HepG2 (cell line): ENCODE measurements around the gene ESYT2. TPM values are rescaled to one million over a fixed set of nuclear protein-coding genes. Genes with fewer than 3 reads are reported as not detected.

Experiments
- ATF1 ChIP-seq: IDR thresholded peaks from 2 replicates; pipeline ENCODE4 v1.6.1; 2016; ENCODE audit warnings: mild to moderate bottlenecking, control low read depth
- CREBL2 ChIP-seq: sonication (generic); formaldehyde crosslinking; IDR thresholded peaks from 2 replicates; pipeline ENCODE4 v1.8.1; 2023; ENCODE audit warnings: missing genetic modification reagents, mild to moderate bottlenecking, borderline replicate concordance
- E2F5 ChIP-seq: sonication (generic); formaldehyde crosslinking; conservative IDR thresholded peaks from 2 replicates; pipeline ENCODE4 v1.4.0; 2020; ENCODE audit warnings: missing genetic modification reagents
- GLMP ChIP-seq: sonication (generic); formaldehyde crosslinking; IDR thresholded peaks from 2 replicates; pipeline ENCODE4 v1.9.0; 2021; ENCODE audit warnings: missing genetic modification reagents, mild to moderate bottlenecking, borderline replicate concordance
- IKZF5 ChIP-seq: IDR thresholded peaks from 2 replicates; pipeline ENCODE4 v1.6.1; 2018; ENCODE audit warnings: missing genetic modification reagents, mild to moderate bottlenecking, missing compliant biosample characterization
- JARID2 ChIP-seq: sonication (generic); formaldehyde crosslinking; IDR thresholded peaks from 2 replicates; pipeline ENCODE4 v1.8.1; 2023; ENCODE audit warnings: missing genetic modification reagents, inconsistent platforms; ENCODE audit not compliant: insufficient replicate concordance
- JUN ChIP-seq: sonication (generic); formaldehyde crosslinking; IDR thresholded peaks from 2 replicates; pipeline ENCODE4 v1.4.0; 2020; ENCODE audit warnings: mild to moderate bottlenecking, missing genetic modification reagents
- KAT8 ChIP-seq: IDR thresholded peaks from 2 replicates; pipeline ENCODE4 v1.6.1; 2016; ENCODE audit warnings: missing genetic modification reagents, missing compliant biosample characterization
- MATR3 ChIP-seq: sonication (generic); formaldehyde crosslinking; IDR thresholded peaks from 2 replicates; pipeline ENCODE4 v1.4.0; 2020; ENCODE audit warnings: missing genetic modification reagents
- TCF7 ChIP-seq: sonication (generic); IDR thresholded peaks from 2 replicates; pipeline ENCODE4 v1.6.1; 2016; ENCODE audit warnings: antibody characterized with exemption, low read depth
- ZBTB4 ChIP-seq: sonication (generic); formaldehyde crosslinking; IDR thresholded peaks from 2 replicates; pipeline ENCODE4 v1.4.0; 2020; ENCODE audit warnings: missing genetic modification reagents, mild to moderate bottlenecking, borderline replicate concordance
- ZMYM2 ChIP-seq: sonication (generic); formaldehyde crosslinking; IDR thresholded peaks from 2 replicates; pipeline ENCODE4 v1.8.0; 2022; ENCODE audit warnings: mild to moderate bottlenecking, missing genetic modification reagents
- ZNF234 ChIP-seq: sonication (generic); formaldehyde crosslinking; conservative IDR thresholded peaks from 2 replicates; pipeline ENCODE4 v1.5.1; 2020; ENCODE audit warnings: mild to moderate bottlenecking, missing genetic modification reagents
- ZNF260 ChIP-seq: sonication (generic); formaldehyde crosslinking; IDR thresholded peaks from 2 replicates; pipeline ENCODE4 v1.4.0; 2020; ENCODE audit warnings: missing genetic modification reagents, low read depth, mild to moderate bottlenecking, borderline replicate concordance
- ZNF296 ChIP-seq: sonication (generic); formaldehyde crosslinking; conservative IDR thresholded peaks from 2 replicates; pipeline ENCODE4 v1.5.0; 2020; ENCODE audit warnings: mild to moderate bottlenecking, missing genetic modification reagents
- ZNF605 ChIP-seq: sonication (generic); formaldehyde crosslinking; IDR thresholded peaks from 2 replicates; pipeline ENCODE4 v1.8.0; 2022; ENCODE audit warnings: mild to moderate bottlenecking, missing genetic modification reagents
- ZNF652 ChIP-seq: IDR thresholded peaks from 2 replicates; pipeline ENCODE4 v1.6.1; 2016; ENCODE audit warnings: low read depth, borderline replicate concordance
- ZNF687 ChIP-seq: sonication (generic); formaldehyde crosslinking; IDR thresholded peaks from 2 replicates; pipeline ENCODE4 v1.5.1; 2020; ENCODE audit warnings: mild to moderate bottlenecking, missing genetic modification reagents, moderate library complexity
- polyA plus RNA-seq, 8 experiments: library from polyadenylated mRNA; depleted of rRNA in 3 of 8; stranded (reverse) in 7 of 8; unstranded in 1 of 8; fragments of >200 nt; fragmentation: Illumina TruSeq in 4 of 8; extraction: Trizol in 4 of 8; gene quantifications; 2 replicates each; pipeline versions ENCODE4 v1.2.1 to v1.2.3, GENCODE V29; 2011 to 2016; ENCODE audit warnings: low read depth in 4 of 8, missing spikeins in 1 of 8, mixed read lengths in 1 of 8; ENCODE audit not compliant: insufficient read depth in 1 of 8
- total RNA-seq, 5 experiments: library from RNA; depleted of rRNA; stranded (reverse); fragments of >200 nt; fragmentation: Illumina TruSeq; extraction: Trizol; gene quantifications; 2 replicates each; pipeline ENCODE4 v1.2.3, GENCODE V29; 2016; ENCODE audit warnings: low read depth in 1 of 5

Gene ESYT2
- total and polyA plus RNA-seq, 2 of the 13 experiments (the other 11 are each of a cell fraction or from before 2014, with no cell fraction given), result 28.5 to 37.3 TPM

GRCh38 chr7:158849768-158850544 is 20.6 kb upstream of the ESYT2 start (continued):
- peak; percentile 87 for TF ChIP-seq ZNF687 (CRISPR knock-in tag)
- TF ChIP-seq JARID2, result no peak
- no peak for TF ChIP-seq ZMYM2 (CRISPR knock-in tag)
- no peak for TF ChIP-seq TCF7
- no peak for TF ChIP-seq MATR3
- TF ChIP-seq GLMP, result no peak
- no peak for TF ChIP-seq JUN (CRISPR knock-in tag)
- TF ChIP-seq ZNF234 (CRISPR knock-in tag), result no peak
- TF ChIP-seq ZNF605, result peak; percentile 25; the same call in 1 of the 2 replicates
- TF ChIP-seq ZNF260 (CRISPR knock-in tag), result no peak
- TF ChIP-seq ATF1 (CRISPR knock-in tag), result no peak; the same call in 1 of the 2 replicates
- TF ChIP-seq KAT8 (CRISPR knock-in tag), result peak; percentile 48; the same call in 1 of the 2 replicates
- no peak for TF ChIP-seq ZBTB4 (CRISPR knock-in tag)
- TF ChIP-seq IKZF5, result no peak
- no peak for TF ChIP-seq ZNF652
- TF ChIP-seq E2F5 (CRISPR knock-in tag), result no peak
- no peak for TF ChIP-seq ZNF296 (CRISPR knock-in tag)
- TF ChIP-seq CREBL2, result no peak
